GM19025 (cell line): ENCODE measurements around the gene PTPRN2.
"Not testable (repeated sequence)": the region's sequence is repeated elsewhere in the genome, so short reads cannot be mapped to it uniquely, and the experiment has no call there.

Experiments used
- ATAC-seq: cut with Tn5 transposase; IDR thresholded peaks from one replicate; pipeline ENCODE4 v1.9.1; 2021; ENCODE audit warnings: mild to moderate bottlenecking, low read depth, moderate library complexity; ENCODE audit not compliant: unreplicated experiment

Gene PTPRN2

DNA sequence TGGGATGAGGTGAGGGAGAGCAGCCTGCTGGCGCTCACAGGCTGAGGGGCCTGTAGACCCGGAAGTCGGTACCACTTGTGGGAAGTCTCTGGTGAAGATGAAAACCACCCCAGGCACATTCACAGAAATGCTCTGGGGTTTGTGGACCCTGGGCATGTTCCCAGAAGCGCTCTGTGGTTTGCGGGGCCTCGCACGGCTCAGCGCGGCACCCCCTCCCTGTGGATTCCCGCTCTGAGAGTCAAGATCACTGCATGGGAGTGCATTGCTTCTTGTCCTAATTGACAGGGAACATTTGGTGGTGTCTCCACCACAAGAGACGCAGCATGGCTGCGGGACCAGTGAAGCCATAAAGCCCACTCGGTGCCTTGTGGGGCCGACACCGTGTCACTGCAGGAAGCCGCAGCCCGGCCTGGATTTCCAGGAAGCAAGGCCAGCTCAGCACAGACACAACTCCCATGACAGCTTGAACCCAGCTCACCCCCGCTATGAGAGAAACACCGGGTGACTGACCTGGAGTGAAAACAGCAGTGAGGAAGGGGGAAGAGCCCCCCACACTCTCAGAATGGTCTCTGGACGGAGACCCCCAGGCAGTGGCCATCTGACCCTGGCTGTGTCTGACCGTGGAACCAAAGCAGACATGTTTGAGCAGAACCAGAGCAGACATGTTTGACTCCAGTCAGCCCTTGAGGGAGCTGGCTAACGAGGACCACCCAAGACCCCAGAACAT is 157.2 kb downstream of the PTPRN2 start:
- ATAC-seq: no peak

DNA sequence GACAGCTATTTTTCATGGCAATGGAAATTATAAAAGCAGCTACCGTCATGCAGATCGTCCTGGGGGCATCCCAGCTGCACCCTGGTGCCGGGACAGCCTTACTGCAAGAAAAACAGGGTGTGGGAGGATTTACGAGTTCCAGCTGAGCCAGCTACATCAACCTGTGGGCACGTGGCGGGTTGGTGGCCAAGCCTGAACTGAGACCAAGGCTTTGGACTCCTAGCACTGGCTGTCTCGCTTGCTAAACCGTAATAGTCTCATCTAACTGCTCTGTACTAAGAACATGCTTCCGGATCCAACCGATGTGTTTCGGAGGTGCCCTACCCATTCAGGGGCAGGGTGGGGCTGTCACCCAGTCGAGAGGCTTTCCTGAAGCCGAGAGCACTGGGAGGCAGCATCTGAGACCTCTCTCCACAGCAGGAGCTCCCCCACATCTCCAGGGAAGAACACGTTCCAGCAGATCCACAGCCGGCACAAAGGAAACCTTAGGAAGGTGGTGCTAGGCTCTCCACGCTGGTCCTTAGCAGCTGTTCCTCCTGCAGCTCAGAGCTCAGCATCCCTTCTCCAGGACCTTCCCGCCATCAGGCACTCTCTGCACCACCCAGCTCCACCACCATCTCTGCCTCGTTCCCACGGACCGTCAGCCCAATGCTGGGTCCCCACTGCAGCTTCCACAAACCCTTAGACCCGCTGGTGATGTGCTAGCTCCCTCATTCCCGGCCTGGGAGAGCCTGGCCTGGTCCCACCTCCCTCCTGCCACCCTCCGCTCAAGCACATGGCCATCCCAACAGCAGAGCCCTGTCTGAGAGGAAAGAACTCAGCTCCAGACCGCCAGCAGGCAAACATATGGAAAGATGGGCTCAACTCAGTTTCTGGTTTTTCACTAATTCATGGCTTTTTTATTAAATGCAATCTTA is 158.5 kb downstream of the PTPRN2 start:
- no peak for ATAC-seq

DNA sequence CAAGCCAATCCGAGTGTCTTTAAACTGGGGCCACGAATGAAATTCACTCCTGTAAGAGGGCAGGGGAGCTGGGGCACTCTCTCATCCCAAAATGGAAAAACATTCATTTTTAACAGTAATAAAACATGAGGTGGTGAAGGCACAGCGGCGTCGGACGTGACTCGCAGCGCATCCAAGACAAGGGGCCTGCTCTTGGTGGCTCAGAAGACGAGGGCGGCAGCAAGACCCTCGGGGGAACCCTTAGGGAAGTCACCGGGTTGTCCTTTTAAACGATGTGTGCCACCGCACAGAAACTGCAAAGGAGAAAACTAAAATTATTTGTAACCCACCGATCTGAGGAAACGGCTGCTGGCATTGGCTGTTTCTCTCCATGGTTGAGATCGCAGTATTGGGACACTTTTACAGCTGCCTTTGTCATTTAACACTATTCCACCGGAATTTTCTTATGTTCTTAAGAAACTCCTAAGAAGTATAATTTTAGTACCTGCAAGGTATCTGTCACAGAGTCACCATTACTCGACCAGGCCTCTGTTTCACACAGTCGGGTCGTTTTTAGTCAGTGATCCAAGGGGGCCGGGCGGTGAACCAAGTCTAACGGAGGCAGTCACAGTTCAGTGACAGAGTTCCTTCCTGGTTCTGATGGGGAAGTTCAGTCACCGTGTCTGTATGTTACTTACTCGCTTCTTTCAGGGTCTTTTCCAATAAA is 159.3 kb downstream of the PTPRN2 start:
- ATAC-seq: no peak

DNA sequence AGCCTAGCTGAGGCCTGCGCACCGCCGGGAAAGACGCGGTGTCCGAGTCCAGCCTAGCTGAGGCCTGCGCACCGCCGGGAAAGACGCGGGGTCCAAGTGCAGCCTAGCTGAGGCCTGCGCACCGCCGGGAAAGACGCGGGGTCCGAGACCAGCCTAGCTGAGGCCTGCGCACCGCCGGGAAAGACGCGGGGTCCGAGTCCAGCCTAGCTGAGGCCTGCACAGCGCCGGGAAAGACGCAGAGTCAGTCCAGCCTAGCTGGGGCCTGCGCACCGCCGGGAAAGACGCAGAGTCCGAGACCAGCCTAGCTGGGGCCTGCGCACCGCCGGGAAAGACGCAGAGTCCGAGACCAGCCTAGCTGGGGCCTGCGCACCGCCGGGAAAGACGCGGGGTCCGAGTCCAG is 161.9 kb downstream of the PTPRN2 start:
- ATAC-seq: not testable (repeated sequence)

DNA sequence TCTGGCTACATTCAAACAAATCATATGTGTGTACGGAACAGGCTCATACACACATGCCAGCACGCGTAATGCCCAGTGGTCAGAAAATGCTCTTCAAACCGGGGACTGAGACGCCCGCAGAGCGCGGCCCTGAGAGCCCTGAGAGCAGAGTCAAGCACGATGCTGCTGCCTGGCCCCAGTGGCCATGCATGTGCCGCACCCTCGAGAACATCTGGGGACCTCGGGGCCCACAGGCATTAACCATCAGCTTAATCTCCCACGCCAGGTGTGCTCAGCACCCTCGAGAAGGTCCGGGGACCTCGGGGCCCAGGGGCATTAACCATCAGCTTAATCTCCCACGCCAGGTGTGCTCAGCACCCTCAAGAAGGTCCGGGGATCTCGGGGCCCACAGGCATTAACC is 163.1 kb downstream of the PTPRN2 start:
- ATAC-seq: no peak

DNA sequence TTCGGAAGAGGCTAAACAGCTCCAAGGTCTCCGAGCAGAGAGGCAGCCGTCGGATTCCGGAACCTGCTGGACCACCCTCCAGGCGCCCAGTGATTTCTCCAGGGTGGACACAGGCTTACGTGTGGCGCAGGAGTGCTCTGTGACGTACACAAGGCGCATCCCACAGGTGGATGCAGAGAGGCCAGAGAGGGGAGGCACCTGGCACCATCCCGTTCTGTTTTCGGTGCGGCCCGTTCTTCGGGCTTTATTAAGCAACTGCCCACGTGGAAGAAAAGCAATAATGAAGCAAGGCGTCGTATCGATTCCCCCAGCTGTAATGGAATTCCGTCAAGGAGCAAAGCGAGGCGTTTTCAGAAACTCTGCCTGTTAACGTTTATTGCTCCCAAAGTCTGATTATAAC is 163.6 kb downstream of the PTPRN2 start:
- ATAC-seq: no peak

DNA sequence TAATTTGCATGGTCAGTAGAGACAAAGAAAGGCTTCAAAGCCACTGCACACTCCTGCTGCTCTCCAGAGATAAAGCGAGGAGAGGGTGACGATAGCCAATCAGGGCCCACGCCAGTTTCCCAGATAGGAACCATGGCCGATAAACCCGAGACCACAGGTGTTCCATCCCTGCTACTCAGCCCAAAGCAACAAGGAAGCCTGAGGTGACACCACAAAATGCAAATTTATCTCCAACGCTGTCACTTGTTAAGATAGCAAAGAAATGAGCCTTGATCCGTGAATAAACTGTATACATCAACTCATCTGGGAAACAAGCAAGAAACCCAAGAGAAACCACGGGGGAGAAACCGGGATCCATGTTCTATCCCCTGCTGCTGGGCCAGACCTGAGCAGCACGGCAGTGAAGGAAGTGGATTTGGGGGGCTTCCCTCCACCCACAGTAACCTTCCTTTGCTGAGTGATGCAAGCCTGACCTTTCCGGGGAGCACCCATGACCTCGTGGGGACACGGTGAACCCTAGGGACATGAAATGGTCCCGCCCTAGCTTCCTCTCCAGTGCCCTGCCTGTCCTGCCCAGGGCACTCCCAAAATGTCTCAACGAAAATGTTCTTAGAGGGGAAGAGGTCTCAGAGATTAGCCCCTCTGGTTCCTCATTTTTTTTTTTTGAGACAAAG is 164.6 kb downstream of the PTPRN2 start:
- no peak for ATAC-seq

DNA sequence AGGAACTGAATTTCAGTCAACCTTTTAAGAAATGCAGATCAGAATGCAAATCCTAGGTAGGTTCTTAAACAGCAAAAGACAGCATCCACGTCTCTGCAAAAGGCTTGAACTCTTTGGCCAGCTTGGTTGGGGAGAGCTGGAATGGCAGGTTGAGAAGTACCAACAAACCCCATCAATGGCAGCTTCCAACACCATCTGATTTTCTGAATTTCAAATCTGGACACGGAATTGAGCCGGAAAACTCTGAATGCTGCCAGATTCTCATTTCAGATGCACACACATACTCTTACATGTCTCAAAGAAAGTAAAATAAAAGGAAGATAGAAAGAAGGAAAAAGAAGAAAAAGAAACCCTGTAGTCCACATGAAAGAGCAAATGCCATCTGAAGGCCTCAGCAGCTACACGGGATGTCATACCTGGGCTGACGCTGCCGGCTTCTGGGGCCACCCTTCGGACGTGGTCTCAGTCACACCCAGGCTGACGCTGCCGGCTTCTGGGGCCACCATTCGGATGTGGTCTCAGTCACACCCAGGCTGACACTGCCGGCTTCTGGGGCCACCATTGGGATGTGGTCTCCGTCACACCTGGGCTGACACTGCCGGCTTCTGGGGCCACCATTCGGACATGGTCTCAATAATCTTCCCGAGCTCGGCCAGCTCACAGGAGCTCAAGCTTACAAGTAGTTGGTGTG is 165.3 kb downstream of the PTPRN2 start:
- ATAC-seq: no peak

DNA sequence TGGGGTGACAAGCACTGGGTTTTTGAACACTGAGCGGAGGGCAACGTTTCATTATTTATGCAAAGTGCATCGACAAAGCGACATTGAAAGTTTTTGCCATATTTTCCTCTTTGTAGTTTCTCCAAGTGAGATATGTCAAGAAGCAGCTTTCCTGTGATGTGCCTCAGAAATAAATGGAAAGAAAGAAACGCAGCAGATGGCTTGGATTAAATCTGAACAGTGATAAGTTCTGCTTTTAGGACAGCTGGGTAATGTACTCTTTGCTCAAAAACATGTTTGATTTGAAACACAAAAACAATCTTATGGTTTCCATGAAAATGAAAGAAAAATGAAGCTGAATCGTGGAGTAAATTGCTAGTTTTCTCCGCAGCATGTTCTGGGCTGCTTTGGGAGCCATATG is 166.3 kb downstream of the PTPRN2 start:
- ATAC-seq: no peak

DNA sequence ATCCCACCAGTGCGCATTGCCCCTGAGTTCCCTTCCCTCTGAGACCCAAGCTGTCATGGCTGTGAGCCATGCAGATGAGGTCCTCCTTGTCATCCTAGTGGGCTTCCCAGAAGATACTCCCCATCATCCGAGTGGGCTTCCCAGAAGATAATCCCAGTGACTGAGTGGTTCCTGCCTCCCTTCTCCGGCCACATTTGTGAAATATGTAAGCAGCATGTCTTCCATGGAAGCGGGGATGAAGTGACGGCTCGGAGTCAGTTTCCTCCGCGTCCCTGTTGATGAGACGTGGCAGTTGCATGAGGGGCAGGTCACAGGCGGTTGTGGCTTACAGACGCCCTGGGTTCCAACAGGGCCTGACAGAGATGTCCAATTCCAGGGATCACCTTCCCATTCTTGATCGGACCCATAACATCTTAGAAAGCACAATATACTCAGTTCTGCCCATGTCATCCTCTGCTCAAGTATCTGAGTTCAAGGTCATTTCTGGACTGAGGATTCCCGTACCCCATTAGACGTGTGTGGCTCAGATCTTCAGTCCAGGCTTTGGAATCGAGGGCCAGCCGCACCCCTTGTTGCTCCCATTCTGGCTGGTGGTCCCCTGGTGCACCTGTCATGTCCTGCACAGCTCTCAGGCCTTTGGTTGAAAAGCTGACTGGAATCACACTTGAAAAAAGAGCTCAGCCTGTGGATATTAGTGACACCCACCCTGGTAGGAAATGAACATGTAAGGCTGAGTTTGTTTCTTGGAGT is 166.9 kb downstream of the PTPRN2 start:
- no peak for ATAC-seq

DNA sequence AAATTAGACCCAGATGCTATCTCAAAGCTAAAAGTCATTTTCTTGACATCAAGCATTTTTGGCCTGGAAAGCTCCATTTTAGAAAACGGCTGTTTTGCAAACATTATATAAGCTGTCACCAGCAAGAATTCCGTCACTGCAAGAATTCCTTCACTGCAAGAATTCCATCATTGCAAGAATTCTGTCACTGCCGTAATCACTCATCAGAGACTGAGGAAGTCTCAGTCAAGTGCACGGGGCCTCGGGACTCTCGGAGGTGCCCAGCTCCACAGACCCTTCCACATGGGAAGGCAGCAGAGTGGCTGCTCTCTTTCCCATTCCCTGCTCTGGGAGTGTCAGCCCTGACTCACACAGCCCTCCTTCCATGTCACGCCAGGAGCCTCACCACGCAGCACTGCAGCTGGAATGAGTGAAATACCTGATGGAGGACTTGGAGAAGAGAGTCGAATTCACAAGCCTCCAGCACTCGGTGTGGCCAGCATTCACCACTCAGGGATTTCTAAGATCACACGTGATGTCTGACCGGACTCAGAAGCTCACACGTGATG is 168.3 kb downstream of the PTPRN2 start:
- ATAC-seq: no peak

DNA sequence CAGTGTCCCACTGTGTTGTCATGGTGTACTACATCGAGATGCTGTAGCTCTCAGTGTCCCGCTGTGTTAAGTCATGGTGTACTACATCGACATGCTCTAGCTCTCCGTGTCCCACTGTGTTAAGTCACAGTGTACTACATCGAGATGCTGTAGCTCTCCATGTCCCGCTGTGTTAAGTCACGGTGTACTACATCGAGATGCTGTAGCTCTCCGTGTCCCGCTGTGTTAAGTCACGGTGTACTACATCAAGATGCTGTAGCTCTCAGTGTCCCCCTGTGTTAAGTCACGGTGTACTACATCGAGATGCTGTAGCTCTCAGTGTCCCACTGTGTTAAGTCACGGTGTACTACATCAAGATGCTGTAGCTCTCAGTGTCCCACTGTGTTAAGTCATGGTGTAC is 169.2 kb downstream of the PTPRN2 start:
- not testable (repeated sequence) for ATAC-seq

DNA sequence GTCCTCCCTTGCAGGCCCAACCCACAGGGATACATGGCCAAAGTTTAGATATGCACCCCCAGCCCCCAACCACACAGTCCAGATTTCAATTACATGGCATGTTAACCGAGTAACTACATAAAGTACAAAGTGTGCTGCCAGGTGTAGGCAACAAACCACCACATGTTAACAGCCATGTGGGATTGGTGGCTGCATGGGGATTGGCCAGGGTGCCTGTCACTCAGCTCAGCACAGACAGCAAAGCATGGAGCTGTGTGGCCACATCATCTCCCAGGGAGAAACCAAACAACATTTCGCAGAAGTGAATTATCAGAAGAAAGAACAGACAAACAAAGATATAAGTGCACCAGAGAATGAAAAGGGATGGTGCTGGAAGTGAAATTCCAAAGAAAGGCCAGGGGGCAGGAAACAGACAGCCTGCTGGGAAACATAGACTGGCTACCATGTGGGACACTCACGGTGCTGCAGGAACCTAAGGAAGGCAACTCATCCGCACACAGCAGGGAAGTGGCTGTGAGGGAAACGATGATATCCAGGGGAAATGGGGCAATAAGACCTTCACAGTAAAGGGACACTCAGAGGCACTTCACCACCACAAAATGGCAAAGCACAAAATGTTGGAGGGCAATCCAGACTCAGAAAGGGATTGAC is 171.2 kb downstream of the PTPRN2 start:
- no peak for ATAC-seq

DNA sequence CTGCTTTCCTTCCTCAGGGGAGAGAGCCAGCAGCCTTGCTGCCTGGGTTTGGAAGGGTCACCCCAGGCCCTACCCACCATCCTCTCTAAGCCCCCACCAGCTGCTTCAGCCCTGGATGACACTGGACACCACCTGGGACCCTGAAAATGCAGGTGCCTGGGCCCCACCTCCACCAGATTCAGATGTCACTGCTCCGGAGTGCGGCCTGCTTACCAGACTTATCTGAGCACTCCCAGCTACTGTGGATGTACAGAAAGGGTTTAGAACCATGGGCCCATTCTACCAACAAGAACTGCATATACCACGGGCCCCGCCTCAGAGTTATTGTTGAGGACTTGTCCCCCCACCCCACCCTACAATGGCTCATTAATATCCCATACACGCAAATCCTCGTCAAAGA is 172.3 kb downstream of the PTPRN2 start:
- ATAC-seq: no peak

DNA sequence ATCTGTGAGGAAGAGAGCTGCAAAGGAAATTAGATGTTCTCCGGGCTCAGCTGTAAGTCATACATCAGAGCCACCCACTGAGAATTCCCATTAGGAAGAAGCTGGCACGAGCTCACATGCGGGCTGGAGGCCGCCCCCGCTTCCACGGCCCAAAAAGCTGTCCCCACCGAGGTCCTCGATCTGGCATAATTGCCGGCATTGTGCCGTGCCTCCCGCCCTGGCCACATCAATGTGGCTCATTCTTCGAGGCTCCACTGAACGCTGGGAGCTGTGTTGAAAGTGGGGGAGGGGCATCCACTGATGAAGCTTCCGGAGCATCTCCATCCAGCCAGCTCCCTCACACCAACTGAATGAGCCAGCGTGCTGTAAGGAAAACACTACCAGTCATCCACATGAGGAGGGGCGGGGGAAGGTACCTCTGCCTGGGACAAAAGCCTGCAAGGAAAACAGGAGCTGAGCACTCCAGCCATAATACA is 173.1 kb downstream of the PTPRN2 start:
- ATAC-seq: no peak

DNA sequence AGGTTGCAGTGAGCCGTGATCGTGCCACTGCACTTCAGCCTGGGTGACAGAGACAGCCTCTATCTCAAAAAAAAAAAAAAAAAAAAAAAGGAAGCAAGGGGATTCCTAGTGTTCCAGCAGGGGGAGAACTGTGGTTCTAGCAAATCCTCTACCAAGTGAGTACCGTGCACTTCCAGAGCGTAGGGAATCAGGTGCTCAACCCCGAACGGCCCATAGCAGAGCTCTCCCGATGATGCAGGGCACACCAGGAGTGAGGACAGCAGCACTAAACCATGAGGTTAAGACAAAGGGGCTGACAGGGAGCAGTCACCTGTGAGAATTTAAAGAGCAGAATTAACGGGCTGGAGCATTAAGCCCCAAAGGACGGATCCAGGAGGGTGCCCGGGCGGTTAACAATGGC is 173.6 kb downstream of the PTPRN2 start:
- ATAC-seq: no peak

DNA sequence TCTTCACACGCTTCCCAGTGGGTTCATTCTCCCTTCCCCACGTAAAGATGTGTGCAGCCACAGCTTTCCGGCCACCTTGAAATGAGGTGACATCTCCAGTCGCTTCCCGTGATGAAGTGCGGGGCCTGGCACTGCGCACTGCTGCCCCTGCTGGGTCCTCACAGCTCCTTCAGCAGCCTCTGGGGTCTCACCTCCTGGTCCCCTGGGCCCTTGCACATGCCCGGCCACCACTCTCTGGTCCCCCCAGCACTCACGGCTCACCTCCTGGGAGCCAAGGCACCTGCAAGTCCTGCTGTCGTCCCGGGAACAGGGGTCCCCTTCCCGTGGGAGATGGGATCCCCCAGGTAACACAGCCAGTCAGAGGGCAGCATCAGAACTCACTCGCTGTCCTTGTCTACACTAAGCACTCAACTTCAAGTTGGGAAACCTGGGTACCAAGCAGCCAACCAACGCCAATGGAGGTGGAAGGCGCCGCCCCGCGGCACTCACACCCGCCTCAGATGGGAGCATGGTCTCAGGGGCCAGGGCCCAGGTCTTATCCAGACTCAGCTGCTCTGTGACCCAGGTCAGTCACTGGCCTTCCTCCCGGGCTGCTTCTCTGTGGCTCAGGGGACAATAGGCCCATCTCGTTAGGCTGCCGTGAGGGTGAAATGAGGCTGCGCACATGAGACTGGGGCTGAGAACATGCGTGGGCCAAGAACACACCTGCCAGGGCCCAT is 176.2 kb downstream of the PTPRN2 start:
- ATAC-seq: no peak

DNA sequence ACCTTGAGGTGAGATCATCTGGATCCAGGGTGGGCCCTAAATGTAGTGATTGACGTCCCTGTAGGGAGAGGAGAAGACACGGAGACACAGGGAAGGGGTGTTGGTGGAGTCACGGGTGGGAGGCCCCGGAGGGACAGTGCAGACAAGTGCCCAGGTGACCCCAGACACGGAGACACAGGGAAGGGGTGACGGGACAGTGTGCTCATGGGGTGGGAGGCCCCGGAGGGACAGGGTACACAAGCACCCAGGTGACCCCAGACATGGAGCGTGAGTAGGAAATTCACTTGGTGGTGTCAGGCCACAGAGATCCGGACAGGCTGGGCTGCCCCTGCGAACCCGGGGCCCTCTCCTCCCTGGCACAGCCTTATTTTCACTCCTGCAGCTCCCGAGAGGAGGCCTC is 176.9 kb downstream of the PTPRN2 start:
- ATAC-seq: no peak
